Breast epithelium (tissue), 4 donors: ENCODE results near the gene KRT23. TPM values are rescaled to one million over a fixed set of nuclear protein-coding genes. Genes with fewer than 3 reads are reported as not detected.

Experiments used
- DNase-seq, 2 donors: peaks; one replicate each; pipeline ENCODE4 v3.0.0-alpha.2; 2019; ENCODE audit warnings: low spot score in 2 of 2
- H3K27ac ChIP-seq, 2 donors: fragments of 200-600 bp; sonication (generic) in 1 of 2; one replicate each; pipeline ENCODE4 v1.5.1; 2016 to 2019; ENCODE audit warnings: mild to moderate bottlenecking in 1 of 2
- H3K27me3 ChIP-seq, 2 donors: fragments of 200-600 bp; sonication (generic) in 1 of 2; one replicate each; pipeline versions ENCODE4 v1.5.1 to v1.6.0; 2017 to 2019; ENCODE audit warnings: control low read depth in 1 of 2, mild to moderate bottlenecking in 1 of 2
- H3K36me3 ChIP-seq: fragments of 200-600 bp; one replicate; pipeline ENCODE4 v1.5.1; 2019
- H3K4me1 ChIP-seq, 2 donors: fragments of 200-600 bp; sonication (generic); one replicate each; pipeline ENCODE4 v1.5.1; 2016 to 2019; ENCODE audit warnings: control low read depth in 1 of 2
- H3K4me3 ChIP-seq, 3 donors: fragments of 200-600 bp; sonication (generic); 1 replicate in 2 of 3; 2 replicates in 1 of 3; pipeline ENCODE4 v1.5.1; 2016 to 2019; ENCODE audit warnings: mild to moderate bottlenecking in 3 of 3, moderate library complexity in 2 of 3
- H3K9me3 ChIP-seq, 2 donors: fragments of 200-600 bp; sonication (generic) in 1 of 2; one replicate each; pipeline ENCODE4 v1.5.1; 2016 to 2019; ENCODE audit warnings: control low read depth in 1 of 2
- CTCF ChIP-seq, 3 donors: fragments of 450-650 bp; IDR thresholded peaks; one replicate each; pipeline ENCODE4 v1.5.1; 2016 to 2017; ENCODE audit warnings: antibody characterized with exemption in 3 of 3, mild to moderate bottlenecking in 3 of 3, moderate library complexity in 3 of 3
- POLR2A ChIP-seq: fragments of 450-650 bp; IDR thresholded peaks from one replicate; pipeline ENCODE4 v1.6.1; 2016; ENCODE audit warnings: antibody characterized with exemption, mild to moderate bottlenecking, moderate library complexity
- POLR2AphosphoS5 ChIP-seq, 3 donors: sonication (generic); formaldehyde crosslinking; IDR thresholded peaks; one replicate each; pipeline ENCODE4 v1.6.1; 2017; ENCODE audit warnings: antibody characterized with exemption in 3 of 3
- intact Hi-C: fragments of 100-400 bp; cut with DNase I; formaldehyde crosslinking; loops from one replicate; pipeline ENCODE4 v1.15.1; 2023; ENCODE audit warnings: low total_unique reads
- total RNA-seq, 3 donors: library from RNA; depleted of rRNA; stranded (reverse); fragments of >200 nt; gene quantifications; one replicate each; pipeline ENCODE4 v1.1.0, GENCODE V29; 2016

KRT23 gene
- total RNA-seq, 3 donors from 2014 or later: 37.7 to 57.5 TPM; not detected in 1

- no peaks in the 10 kb centered on the region for H3K4me1 ChIP-seq
- H3K4me3 ChIP-seq: no peak overlapping the region
- H3K27ac ChIP-seq: peak overlapping the region; percentile 85 to 86
- H3K27me3 ChIP-seq: no peaks in the 10 kb centered on the region
- no peak for TF ChIP-seq POLR2AphosphoS5 (IDR thresholded peaks at IDR 0.05)
- TF ChIP-seq POLR2A: no peak
- TF ChIP-seq CTCF (IDR thresholded peaks at IDR 0.05): no peak
- intact Hi-C loops: loop anchor here (10.0 kb wide), 1 partner anchor 741 kb away; no protein-coding TSS in a partner anchor
- H3K9me3 ChIP-seq: no peaks in the 10 kb centered on the region
- no peak for DNase-seq
- no peaks in the 10 kb centered on the region for H3K36me3 ChIP-seq
Measured at GRCh38 chr17:40914075-40914855, 23.2 kb downstream of the KRT23 start.

GRCh38 chr17:40912486-40913210, 24.8 kb downstream of the KRT23 start:
- Histone ChIP-seq H3K27me3 (no peaks in the 10 kb centered on the region), H3K4me1 (no peaks in the 10 kb centered on the region), H3K9me3 (no peaks in the 10 kb centered on the region), H3K4me3 (no peak overlapping the region), H3K27ac (peak overlapping the region; percentile 91 to 95), H3K36me3 (no peaks in the 10 kb centered on the region)
- TF ChIP-seq POLR2A (no peak), POLR2AphosphoS5 (IDR thresholded peaks at IDR 0.05) (no peak), CTCF (IDR thresholded peaks at IDR 0.05) (no peak)
- DNase-seq: no peak
- intact Hi-C loops: loop anchor here (10.0 kb wide), 1 partner anchor 742 kb away; no protein-coding TSS in a partner anchor

DNA sequence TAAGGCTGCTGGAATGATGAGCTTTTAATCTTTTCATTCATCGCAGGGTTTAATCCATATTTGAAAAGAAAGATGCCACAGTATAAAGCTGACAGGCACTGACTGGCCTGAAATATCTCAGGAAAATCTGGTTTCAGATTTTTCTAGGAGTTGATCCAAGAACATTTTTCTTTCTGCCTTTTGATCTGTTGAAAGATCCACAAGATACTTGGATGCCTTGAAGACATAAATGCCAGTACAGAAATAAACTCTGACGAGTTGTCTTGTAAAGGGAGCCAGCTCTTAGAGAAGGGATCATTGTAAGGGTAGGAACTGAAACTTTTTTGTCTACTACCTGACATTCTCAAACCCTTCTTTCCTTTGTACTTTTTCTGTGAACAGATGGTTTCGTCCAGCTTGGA, 27.0 kb downstream of the KRT23 start:
- DNase-seq: no peak
- peak overlapping the region in 2 of 3 donors; percentile 1 to 23 for H3K4me3 ChIP-seq
- H3K9me3 ChIP-seq: no peaks in the 10 kb centered on the region
- TF ChIP-seq POLR2AphosphoS5 (IDR thresholded peaks at IDR 0.05) (peak in 1 of 3 donors; percentile 31), POLR2A (no peak), CTCF (IDR thresholded peaks at IDR 0.05) (no peak)
- H3K36me3 ChIP-seq: no peaks in the 10 kb centered on the region
- H3K27me3 ChIP-seq: no peaks in the 10 kb centered on the region
- no peaks in the 10 kb centered on the region for H3K4me1 ChIP-seq
- H3K27ac ChIP-seq: peak overlapping the region; percentile 91 to 95
- intact Hi-C loops: loop anchor here (10.0 kb wide), 1 partner anchor 744 kb away; no protein-coding TSS in a partner anchor

GRCh38 chr17:40909755-40910154, 27.7 kb downstream of the KRT23 start:
- TF ChIP-seq POLR2AphosphoS5 (IDR thresholded peaks at IDR 0.05): no peak
- no peak for TF ChIP-seq POLR2A
- TF ChIP-seq CTCF (IDR thresholded peaks at IDR 0.05): no peak
- H3K4me1 ChIP-seq: no peaks in the 10 kb centered on the region
- peak overlapping the region; percentile 91 to 95 for H3K27ac ChIP-seq
- intact Hi-C loops: loop anchor here (10.0 kb wide), 1 partner anchor 745 kb away; no protein-coding TSS in a partner anchor
- no peaks in the 10 kb centered on the region for H3K9me3 ChIP-seq
- no peaks in the 10 kb centered on the region for H3K36me3 ChIP-seq
- peak overlapping the region in 2 of 3 donors; percentile 1 to 23 for H3K4me3 ChIP-seq
- H3K27me3 ChIP-seq: no peaks in the 10 kb centered on the region
- DNase-seq: no peak

DNA sequence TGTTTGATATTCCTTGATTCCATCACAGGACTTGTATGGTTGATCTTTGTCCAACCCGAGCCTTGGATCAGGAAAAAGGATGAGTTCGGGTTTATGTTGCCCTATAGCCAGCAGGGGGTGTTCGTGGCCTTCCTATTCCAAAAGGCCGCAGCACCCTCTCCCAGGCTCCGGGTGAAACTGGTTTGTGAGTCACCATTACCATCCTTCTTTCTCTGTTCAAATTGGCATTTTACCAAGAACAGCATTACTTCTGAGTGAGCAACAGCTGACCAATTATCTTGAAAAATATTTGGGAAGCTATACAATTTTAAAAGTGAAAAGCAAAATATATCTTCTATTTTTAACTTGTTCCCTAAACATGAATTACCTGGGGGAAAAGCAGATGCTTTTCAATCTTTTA, 28.1 kb downstream of the KRT23 start:
- Histone ChIP-seq H3K9me3 (no peaks in the 10 kb centered on the region), H3K36me3 (no peaks in the 10 kb centered on the region), H3K27ac (peak overlapping the region; percentile 91 to 95), H3K4me1 (no peaks in the 10 kb centered on the region), H3K4me3 (no peak overlapping the region), H3K27me3 (no peaks in the 10 kb centered on the region)
- TF ChIP-seq POLR2AphosphoS5 (IDR thresholded peaks at IDR 0.05): peak in 2 of 3 donors; percentile 50 to 58
- TF ChIP-seq CTCF (IDR thresholded peaks at IDR 0.05): peak; percentile 85 to 96 (median 93)
- no peak for TF ChIP-seq POLR2A
- intact Hi-C loops: no loop called here
- peak; percentile 84 to 87 for DNase-seq
